ENCODE measurements around the gene KRTCAP3. TPM values are rescaled to one million over a fixed set of nuclear protein-coding genes. Genes with fewer than 3 reads are reported as not detected.

KRTCAP3 gene
- total and polyA plus RNA-seq, 2 donors (not counting 3 experiments of a cell fraction or from before 2014, with no cell fraction given): 2.1 to 4.0 TPM

DNA sequence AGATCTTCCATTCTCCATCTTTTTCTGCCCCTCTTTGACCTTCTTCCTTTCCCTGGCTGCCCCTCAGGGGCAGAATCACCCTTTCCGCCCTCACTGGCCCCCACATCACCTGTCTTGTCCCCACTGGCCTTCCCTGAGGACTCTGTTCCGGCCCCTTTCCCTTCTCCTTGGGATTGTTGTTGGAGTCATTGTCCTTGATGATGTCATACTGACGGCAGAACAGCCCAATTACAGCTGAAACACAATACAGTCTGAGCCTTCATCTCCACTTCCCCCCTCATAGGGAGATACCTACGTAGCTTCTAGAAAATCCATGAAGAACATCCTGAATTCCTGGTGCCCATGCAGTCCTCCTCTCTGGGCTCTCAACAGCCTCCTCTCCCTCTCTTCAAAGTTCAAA lies 50.4 kb downstream of the KRTCAP3 start:
- intact Hi-C loops (cut with micrococcal nuclease): no loop called here
- Histone ChIP-seq H3K9me3 (replicated peaks; ENCODE audit: control insufficient read depth, insufficient read depth, low read length) (no peaks in the 10 kb centered on the region), H3K9ac (replicated peaks; ENCODE audit: extremely low read depth, insufficient read depth, low read length) (no peak overlapping the region), H3K4me3 (replicated peaks in 1 of 3; ENCODE audit: insufficient read depth in 1 of 3, low read depth in 1 of 3, low read length in 3 of 3) (no peak overlapping the region), H2AFZ (ENCODE audit: low read depth, low read length) (no peak overlapping the region), H4K20me1 (replicated peaks; ENCODE audit: control insufficient read depth, extremely low read depth, insufficient read depth, low read length) (no peaks in the 10 kb centered on the region), H3K9me1 (replicated peaks; ENCODE audit: control insufficient read depth, extremely low read depth, insufficient read depth, low read length) (no peaks in the 10 kb centered on the region), H3K4me2 (ENCODE audit: insufficient read depth, low read length) (no peak overlapping the region), H3K36me3 (ENCODE audit: control insufficient read depth in 2 of 2, extremely low read depth in 1 of 2, insufficient read depth in 2 of 2, low read length in 2 of 2) (peaks cover 0 to 4% of the 10 kb centered on the region in 2 experiments), H3K27me3 (ENCODE audit: control insufficient read depth in 2 of 2, insufficient read depth in 2 of 2, low read length in 2 of 2) (no peaks in the 10 kb centered on the region), H3K79me2 (ENCODE audit: control insufficient read depth, insufficient read depth, low read length) (no peaks in the 10 kb centered on the region), H3K27ac (ENCODE audit: insufficient read depth, low read depth, low read length) (no peak overlapping the region), H3K4me1 (ENCODE audit: control insufficient read depth, extremely low read depth, insufficient read depth, low read length) (peaks cover 25% of the 10 kb centered on the region)
- DNase-seq (ENCODE audit: low read depth, low spot score) (no peak), FAIRE-seq (no peak)
- ChIA-PET POLR2A (no interaction called here), CTCF (interaction anchor here (3.6 kb wide), 1 partner anchor 191 kb away, joined by 11 read pairs; no protein-coding TSS in a partner anchor)
- no TSS peak for BruUV-seq (replicated peaks)
- TF ChIP-seq, protein P1, sequence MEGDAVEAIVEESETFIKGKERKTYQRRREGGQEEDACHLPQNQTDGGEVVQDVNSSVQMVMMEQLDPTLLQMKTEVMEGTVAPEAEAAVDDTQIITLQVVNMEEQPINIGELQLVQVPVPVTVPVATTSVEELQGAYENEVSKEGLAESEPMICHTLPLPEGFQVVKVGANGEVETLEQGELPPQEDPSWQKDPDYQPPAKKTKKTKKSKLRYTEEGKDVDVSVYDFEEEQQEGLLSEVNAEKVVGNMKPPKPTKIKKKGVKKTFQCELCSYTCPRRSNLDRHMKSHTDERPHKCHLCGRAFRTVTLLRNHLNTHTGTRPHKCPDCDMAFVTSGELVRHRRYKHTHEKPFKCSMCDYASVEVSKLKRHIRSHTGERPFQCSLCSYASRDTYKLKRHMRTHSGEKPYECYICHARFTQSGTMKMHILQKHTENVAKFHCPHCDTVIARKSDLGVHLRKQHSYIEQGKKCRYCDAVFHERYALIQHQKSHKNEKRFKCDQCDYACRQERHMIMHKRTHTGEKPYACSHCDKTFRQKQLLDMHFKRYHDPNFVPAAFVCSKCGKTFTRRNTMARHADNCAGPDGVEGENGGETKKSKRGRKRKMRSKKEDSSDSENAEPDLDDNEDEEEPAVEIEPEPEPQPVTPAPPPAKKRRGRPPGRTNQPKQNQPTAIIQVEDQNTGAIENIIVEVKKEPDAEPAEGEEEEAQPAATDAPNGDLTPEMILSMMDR (IDR thresholded peaks at IDR 0.05; ENCODE audit: extremely low read depth in 1 of 2, insufficient read depth in 1 of 2, low read depth in 1 of 2, low read length in 2 of 2): no peak
- no peak for TF ChIP-seq POLR2A (IDR thresholded peaks at IDR 0.05; ENCODE audit: low read depth, low read length)
- no peak for TF ChIP-seq MAX (IDR thresholded peaks at IDR 0.05; ENCODE audit: insufficient read depth, insufficient read length)
- no peak for TF ChIP-seq FOS (IDR thresholded peaks at IDR 0.05; ENCODE audit: borderline replicate concordance, insufficient read depth, low read length)
- no peak for TF ChIP-seq EZH2 (IDR thresholded peaks at IDR 0.05; ENCODE audit: borderline replicate concordance, low read depth, low read length, severe bottlenecking)
- no peak for TF ChIP-seq JUN (IDR thresholded peaks at IDR 0.05; ENCODE audit: borderline replicate concordance, insufficient read depth, insufficient read length, low read depth)
- no peak for TF ChIP-seq GATA2 (IDR thresholded peaks at IDR 0.05; ENCODE audit: insufficient read depth, insufficient read length, low read depth, low read length)
- no peak for TF ChIP-seq MYC (IDR thresholded peaks at IDR 0.05; ENCODE audit: low read depth, low read length)
- no peak for TF ChIP-seq POLR2AphosphoS5 (IDR thresholded peaks at IDR 0.05; ENCODE audit: insufficient read depth, low read depth, low read length)
- dilution Hi-C loops (cut with MboI; ENCODE audit: extremely low pct_ligation_motif_present, low sequenced_read_pairs): no loop called here
